Right lung (tissue), 5 donors: Measurements from ENCODE around the gene SNX7. TPM values are rescaled to one million over a fixed set of nuclear protein-coding genes. Genes with fewer than 3 reads are reported as not detected.

ENCODE experiments used
- DNase-seq, 2 donors: peaks; one replicate each; pipeline ENCODE4 v3.0.0-alpha.2; 2013
- polyA plus RNA-seq, 5 donors: library from polyadenylated mRNA; unstranded; fragments of 120-200 nt; gene quantifications; one replicate each; pipeline versions ENCODE4 v1.2.1 to v1.2.3, GENCODE V29; 2013; ENCODE audit warnings: inconsistent platforms in 1 of 5, low replicate concordance in 1 of 5; ENCODE audit not compliant: insufficient read length in 5 of 5, insufficient read depth in 1 of 5

SNX7 gene
- polyA plus RNA-seq, 5 donors, result 28.9 to 45.5 (median 39.6) TPM

GRCh38 chr1:98692482-98692881 lies 31.0 kb downstream of the SNX7 start:
- no peak for DNase-seq

DNA sequence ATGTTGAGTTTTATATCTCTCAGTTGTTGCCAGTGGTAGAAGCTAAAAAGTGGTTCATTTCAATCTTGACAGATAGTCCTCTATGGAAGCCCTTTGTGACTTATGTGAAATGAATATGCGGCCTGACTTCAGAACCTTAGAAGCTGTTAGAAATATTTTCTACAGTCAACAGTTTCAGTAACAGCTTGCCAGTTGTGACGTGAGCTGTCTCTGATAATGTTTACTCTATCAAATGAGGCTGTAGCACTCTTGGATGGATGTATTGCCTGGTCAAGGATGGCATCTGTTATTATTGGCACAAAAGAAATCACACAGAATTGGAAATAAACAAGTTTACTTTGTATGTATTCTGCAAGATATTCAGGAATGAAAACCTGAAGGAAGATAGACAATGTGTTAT lies 31.9 kb downstream of the SNX7 start:
- no peak for DNase-seq

DNA sequence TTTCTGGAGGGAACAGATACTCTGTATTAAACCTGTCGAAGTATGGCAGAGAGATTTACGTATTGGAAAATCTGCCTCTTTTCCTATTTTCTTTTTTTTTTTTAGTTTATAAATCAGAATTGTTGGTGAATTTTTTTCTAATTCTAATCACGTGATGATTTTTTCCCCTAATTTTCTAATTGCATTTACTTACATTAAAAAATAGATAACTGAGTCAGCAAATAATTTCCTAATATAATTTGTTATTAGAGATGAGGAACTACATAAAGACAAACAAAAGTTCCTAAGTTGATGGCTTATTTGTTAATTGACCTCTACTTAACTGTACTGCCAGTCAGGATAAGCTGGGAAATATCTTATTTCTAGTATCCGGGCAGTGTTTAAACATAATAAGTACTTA lies 34.6 kb downstream of the SNX7 start:
- DNase-seq, result no peak

DNA sequence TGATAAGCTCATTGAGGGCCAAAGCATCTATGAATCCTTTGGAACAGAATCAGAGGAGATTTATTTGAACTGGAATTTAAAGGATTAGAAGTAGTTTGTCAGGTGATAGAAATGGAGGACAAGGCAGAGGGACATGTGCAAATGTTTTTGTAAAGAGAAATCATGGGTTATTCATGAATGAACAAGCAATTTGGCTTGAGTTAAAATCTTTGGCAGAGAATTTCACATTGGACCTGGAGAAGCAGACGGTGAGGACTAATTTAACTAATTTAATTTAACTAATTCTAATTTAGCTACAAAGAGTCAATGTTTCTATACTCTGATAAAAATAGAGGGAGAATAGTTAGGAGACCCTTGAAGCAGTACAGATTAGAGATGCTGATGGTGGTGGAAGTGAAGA lies 36.3 kb downstream of the SNX7 start:
- DNase-seq, result no peak

DNA sequence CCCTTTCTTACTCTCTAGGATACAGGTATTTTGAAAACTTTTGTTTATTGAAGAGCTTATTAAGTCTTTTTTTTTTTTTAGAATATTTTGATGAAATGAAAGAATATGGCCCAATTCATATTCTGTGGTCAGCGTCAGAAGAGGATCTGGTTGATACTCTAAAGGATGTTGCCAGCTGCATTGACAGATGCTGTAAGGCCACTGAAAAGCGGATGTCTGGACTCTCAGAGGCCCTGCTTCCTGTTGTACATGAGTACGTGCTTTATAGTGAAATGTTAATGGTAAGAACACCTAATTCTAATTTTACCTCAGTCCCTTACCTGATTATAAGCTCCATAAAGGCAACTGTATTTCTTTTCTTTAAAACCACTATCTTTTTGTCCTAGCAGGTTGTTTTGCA lies 37.1 kb downstream of the SNX7 start:
- no peak for DNase-seq

DNA sequence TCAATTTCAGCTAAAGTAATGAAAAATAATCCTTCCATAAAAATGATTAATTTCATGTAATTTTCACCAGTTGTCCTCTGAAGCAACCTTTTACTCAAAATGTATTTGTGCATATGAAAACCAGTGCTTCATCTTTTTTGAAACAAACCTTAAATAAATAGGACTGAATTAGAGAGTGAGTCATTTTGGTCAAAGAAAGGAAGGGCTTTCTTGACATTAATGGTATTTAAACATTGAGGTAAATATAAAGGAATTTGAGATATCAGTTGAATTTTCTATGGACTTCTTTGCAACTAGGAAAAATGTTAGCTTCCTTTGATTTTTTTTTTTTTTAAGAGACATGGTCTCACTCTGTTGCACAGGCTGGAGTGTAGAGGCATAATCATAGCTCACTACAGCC lies 38.7 kb downstream of the SNX7 start:
- no peak for DNase-seq

- DNase-seq, result no peak
Observed at GRCh38 chr1:98702976-98703375, 41.5 kb downstream of the SNX7 start.

DNA sequence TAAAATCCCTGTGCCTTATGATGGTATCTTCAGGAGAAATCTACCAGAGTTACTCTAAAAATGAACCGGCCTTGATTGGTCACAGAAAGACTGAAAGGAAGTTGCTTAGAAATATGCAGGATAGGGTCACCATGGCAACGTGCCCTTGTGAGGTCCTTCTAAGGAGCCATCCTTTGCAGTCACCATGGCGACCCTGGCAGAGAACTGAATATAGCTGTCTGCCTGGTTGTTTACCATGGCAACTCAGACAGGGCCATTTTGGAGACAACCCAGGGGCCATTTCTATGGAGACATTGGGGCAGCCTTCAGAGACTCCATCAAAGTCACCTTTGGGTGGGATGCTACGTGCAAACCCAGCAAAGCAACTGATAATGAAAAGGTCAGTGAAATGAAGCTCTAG lies 43.0 kb downstream of the SNX7 start:
- no peak for DNase-seq

- DNase-seq, result no peak
Observed at GRCh38 chr1:98704971-98705370, 43.5 kb downstream of the SNX7 start.

DNA sequence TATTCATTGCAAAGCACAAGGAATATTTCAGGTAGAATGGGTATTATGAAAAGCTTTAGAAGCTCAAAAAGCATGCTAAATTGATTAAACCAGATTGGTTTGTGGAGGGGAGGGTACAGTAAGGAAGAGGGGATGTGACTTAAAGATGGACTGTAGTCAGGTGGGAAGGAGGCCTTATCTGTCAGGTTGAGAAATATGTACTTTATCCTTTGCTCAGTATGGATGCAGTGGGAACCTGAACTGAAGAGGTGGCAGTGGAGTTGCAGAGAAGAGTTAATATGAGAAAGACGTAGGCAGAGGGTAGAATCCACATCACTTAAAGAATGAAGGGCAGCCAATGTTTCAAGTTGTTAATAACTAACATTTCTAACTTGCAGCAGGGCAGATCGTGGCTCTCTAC lies 44.1 kb downstream of the SNX7 start:
- no peak for DNase-seq

- DNase-seq, result no peak
Observed at GRCh38 chr1:98706173-98706843, 44.8 kb downstream of the SNX7 start.

DNA sequence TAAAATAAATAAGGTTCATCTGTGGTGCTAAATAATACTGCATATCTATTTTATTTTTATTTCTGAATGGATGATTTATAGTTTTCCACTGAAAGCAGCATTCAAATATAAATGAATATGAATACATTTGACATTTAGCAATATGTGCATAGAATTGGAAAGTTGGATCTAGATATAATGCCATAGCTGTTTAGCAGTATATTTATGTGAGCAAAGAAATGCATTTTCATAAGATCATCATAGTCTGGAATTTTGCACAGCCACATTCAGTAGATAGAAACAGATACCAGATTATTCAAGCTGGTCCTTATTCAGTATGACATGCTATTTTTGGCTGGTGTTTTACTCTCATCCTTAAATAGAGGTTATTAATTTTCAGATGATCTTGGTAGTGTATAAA lies 46.0 kb downstream of the SNX7 start:
- DNase-seq, result no peak

GRCh38 chr1:98709906-98710305 lies 48.4 kb downstream of the SNX7 start:
- no peak for DNase-seq

DNA sequence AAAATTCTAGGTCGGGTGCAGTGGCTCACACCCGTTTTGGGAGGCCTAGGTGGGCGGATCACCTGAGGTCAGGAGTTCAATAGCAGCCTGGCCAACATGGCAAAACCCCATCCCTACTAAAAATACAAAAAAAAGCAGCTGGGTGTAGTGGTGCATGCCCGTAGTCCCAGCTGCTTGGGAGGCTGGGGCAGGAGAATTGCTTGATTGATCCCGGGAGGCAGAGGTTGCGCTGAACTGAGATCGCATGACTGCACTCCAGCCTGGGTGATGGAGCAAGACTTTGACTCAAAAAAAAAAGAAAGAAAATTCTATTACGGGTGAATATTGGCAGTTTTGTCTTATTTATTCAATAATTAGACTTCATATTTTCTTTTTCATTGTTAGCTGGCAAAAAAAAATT lies 62.1 kb downstream of the SNX7 start:
- no peak for DNase-seq

- no peak for DNase-seq
Observed at GRCh38 chr1:98732985-98733781, 71.7 kb downstream of the SNX7 start.

DNA sequence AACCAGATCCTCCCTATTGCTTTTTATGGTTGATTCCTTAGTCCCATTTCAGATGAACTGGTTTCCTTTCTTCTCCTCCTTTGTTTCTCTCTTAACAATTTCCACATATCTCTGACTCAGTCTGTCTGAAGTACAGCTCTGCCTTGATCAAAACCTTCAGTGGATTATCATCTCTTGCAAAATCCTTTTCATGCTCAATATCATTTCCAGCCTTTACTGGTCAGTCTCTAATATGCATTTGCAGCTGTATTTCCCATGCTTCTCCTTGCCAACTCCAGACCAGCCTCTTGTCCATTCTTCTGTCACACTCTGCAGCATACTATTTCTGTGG lies 72.2 kb downstream of the SNX7 start:
- DNase-seq, result no peak

DNA sequence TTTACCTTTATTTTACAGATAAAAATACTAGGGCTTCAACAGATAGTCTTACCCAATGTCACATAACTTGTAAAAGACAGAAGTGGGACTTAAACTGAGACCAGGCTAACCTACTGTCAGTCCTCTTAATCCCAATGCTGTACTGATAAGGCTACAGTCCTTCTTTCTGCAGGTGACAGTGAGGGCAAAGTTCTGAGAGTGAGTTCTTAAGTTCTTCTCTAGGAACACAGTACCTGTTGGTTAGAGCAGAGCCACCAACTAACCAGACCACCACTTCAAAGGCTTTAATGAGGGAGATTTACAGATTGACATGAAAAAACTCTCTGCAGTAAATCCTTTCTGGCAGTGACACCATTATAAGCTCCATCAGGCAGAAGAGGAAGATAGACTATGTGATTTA lies 74.2 kb downstream of the SNX7 start:
- no peak for DNase-seq

- DNase-seq, result no peak
Observed at GRCh38 chr1:98737835-98738234, 76.3 kb downstream of the SNX7 start.

GRCh38 chr1:98739762-98740161 lies 78.2 kb downstream of the SNX7 start:
- no peak for DNase-seq

DNA sequence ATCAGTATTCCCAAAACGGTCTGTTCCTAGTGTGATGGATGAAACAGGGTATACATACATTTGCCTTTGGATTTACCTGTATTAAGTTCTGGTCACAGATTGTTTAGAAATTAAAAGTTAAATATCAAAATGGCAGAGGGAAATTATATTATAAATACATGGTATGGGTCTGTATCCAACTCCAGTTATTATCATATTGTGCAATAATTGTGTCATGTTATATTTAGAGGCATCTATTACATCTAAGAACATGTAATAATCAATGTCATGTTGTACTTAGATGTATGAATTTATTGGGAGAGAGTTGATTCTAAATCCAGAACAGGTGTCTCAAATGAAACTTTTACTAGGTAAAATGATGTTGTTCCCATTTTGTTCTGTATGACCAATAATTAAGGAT lies 79.6 kb downstream of the SNX7 start:
- DNase-seq, result no peak

GRCh38 chr1:98749152-98749756 lies 87.7 kb downstream of the SNX7 start:
- DNase-seq, result peak in 1 of 2 donors; percentile 5

GRCh38 chr1:98754176-98754575 lies 92.7 kb downstream of the SNX7 start:
- DNase-seq, result no peak

GRCh38 chr1:98761219-98761865 lies 99.8 kb downstream of the SNX7 start:
- DNase-seq, result no peak
